Body of pancreas (tissue), 4 donors: ENCODE results near the gene SMG9. TPM values are rescaled to one million over a fixed set of nuclear protein-coding genes. Genes with fewer than 3 reads are reported as not detected.

Experiments used
- ATAC-seq: fragments of 150-250 bp; one replicate; pipeline ENCODE4 v1.9.1; 2016
- DNase-seq, 4 donors: peaks; one replicate each; pipeline ENCODE4 v3.0.0-alpha.2; 2019
- H3K27ac ChIP-seq, 4 donors: fragments of 200-600 bp; sonication (generic); 1 replicate in 3 of 4; 2 replicates in 1 of 4; pipeline versions ENCODE4 v1.5.1 to v1.6.1; 2016 to 2019; ENCODE audit warnings: mild to moderate bottlenecking in 1 of 4, mixed read lengths in 1 of 4, moderate library complexity in 1 of 4
- H3K27me3 ChIP-seq, 2 donors: fragments of 200-600 bp; sonication (generic); one replicate each; pipeline ENCODE4 v1.6.0; 2016; ENCODE audit warnings: mild to moderate bottlenecking in 1 of 2
- H3K36me3 ChIP-seq, 2 donors: fragments of 200-600 bp; sonication (generic); replicated peaks in 1 of 2; 2 replicates each; pipeline ENCODE4 v1.5.1; 2016; ENCODE audit warnings: low read depth in 2 of 2; ENCODE audit not compliant: insufficient read depth in 1 of 2
- H3K4me1 ChIP-seq: fragments of 200-600 bp; sonication (generic); one replicate; pipeline ENCODE4 v1.6.0; 2016
- H3K4me3 ChIP-seq, 2 donors: fragments of 200-600 bp; sonication (generic); 1 replicate in 1 of 2; 2 replicates in 1 of 2; pipeline ENCODE4 v1.5.1; 2016 to 2019
- H3K9me3 ChIP-seq, 3 donors: fragments of 200-600 bp; sonication (generic); 1 replicate in 2 of 3; 2 replicates in 1 of 3; pipeline ENCODE4 v1.5.1; 2016
- POLR2A ChIP-seq, 3 donors: fragments of 450-650 bp; IDR thresholded peaks; one replicate each; pipeline ENCODE4 v1.6.1; 2016; ENCODE audit warnings: antibody characterized with exemption in 3 of 3, mild to moderate bottlenecking in 2 of 3
- WGBS, 2 donors: methylation state at CpG; one replicate each; pipeline ENCODE4 v1.1.5; 2017; 5-methylcytosine and 5-hydroxymethylcytosine counted together
- intact Hi-C: fragments of 100-400 bp; cut with DNase I; formaldehyde crosslinking; loops from one replicate; pipeline ENCODE4 v1.15.1; 2023
- total RNA-seq, 2 donors: library from RNA; depleted of rRNA; stranded (reverse); fragments of >200 nt; gene quantifications; one replicate each; pipeline ENCODE4 v1.1.0, GENCODE V29; 2016
- TF ChIP-seq, protein P1 (sequence below), 7 experiments: fragments of 450-650 bp in 4 of 7; fragments of 200-600 bp in 3 of 7; sonication (generic) in 3 of 7; IDR thresholded peaks; one replicate each; pipeline ENCODE4 v1.5.1; 2016 to 2019; ENCODE audit warnings: antibody characterized with exemption in 7 of 7

The SMG9 gene
- total RNA-seq, 2 donors from 2014 or later: 8.3 to 52.1 TPM

DNA sequence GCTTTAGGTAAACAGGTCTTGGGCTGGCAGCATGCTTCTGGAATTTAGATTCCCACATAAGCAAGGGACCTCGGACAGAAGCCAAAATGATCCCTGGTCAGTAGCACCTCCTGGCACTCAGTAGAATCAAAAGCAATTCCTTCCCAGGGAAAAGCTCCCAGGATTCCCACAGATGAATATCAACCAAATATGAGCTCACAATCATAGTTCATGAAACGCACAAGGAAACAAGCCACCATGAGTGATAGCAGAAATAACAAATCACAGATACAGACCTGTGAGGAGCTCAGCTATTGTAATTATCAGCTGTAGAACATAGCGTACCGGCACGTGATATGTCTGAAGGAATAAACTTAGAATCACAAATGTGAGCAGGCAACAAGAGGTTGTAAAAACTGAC lies 63.0 kb downstream of the SMG9 start:
- WGBS, 2 donors: 78 to 83% methylated on average over 5 of the region's 5 CpGs
- no peak for DNase-seq
- TF ChIP-seq, protein P1, sequence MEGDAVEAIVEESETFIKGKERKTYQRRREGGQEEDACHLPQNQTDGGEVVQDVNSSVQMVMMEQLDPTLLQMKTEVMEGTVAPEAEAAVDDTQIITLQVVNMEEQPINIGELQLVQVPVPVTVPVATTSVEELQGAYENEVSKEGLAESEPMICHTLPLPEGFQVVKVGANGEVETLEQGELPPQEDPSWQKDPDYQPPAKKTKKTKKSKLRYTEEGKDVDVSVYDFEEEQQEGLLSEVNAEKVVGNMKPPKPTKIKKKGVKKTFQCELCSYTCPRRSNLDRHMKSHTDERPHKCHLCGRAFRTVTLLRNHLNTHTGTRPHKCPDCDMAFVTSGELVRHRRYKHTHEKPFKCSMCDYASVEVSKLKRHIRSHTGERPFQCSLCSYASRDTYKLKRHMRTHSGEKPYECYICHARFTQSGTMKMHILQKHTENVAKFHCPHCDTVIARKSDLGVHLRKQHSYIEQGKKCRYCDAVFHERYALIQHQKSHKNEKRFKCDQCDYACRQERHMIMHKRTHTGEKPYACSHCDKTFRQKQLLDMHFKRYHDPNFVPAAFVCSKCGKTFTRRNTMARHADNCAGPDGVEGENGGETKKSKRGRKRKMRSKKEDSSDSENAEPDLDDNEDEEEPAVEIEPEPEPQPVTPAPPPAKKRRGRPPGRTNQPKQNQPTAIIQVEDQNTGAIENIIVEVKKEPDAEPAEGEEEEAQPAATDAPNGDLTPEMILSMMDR (IDR thresholded peaks at IDR 0.05): no peak
- intact Hi-C loops: no loop called here
- H3K9me3 ChIP-seq: peaks cover 0 to 20% (median 0%) of the 10 kb centered on the region in 3 donors
- no peaks in the 10 kb centered on the region for H3K4me1 ChIP-seq
- H3K27ac ChIP-seq: no peak overlapping the region
- H3K4me3 ChIP-seq: no peak overlapping the region
- no peaks in the 10 kb centered on the region for H3K27me3 ChIP-seq
- no peaks in the 10 kb centered on the region for H3K36me3 ChIP-seq
- ATAC-seq: no peak

DNA sequence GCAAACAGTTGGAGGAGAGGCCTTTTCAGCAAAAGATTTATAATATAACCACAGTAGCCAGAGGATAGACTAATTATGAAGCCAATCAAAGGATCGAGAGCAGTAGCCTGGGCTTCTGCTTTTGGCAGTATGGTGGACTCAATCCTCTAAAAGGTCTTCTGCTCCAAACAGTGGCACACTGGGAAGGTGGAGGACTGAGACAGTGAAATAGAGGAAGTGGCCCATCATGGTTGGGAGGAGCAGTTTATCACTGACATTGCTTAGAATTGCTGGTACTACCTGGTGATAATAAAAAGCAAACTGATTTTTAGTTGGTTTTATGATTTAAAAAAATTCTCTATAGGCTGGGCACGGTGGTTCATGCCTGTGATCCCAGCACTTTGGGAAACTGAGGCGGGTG lies 63.9 kb downstream of the SMG9 start:
- Histone ChIP-seq H3K9me3 (peaks cover 0 to 20% (median 0%) of the 10 kb centered on the region in 3 donors), H3K4me3 (no peak overlapping the region), H3K4me1 (no peaks in the 10 kb centered on the region), H3K27me3 (no peaks in the 10 kb centered on the region), H3K36me3 (no peaks in the 10 kb centered on the region), H3K27ac (no peak overlapping the region)
- TF ChIP-seq POLR2A (IDR thresholded peaks at IDR 0.05): no peak
- TF ChIP-seq, protein P1 (IDR thresholded peaks at IDR 0.05): no peak
- ATAC-seq (no peak), DNase-seq (no peak)
- 70 to 73% methylated on average over 3 of the region's 3 CpGs for WGBS, 2 donors
- intact Hi-C loops: no loop called here

DNA sequence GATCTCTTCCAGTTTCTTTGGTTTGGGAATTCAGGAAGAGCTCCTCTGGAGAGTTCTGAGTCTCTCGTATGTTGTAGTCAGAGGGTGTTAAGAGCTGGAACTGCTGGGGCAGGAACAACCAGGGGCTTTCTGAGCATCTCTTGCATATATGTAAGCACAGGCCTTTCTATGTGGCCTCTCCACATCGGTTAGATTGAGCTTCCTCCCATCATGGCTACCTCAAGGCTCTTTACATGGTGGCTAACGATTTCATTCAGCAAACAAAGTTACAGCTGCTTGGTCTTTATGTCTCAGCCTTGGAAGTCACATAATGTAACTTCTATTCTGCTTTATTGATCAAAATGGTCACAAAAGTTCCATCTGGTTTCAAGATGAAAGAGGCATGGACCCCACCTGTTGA lies 64.3 kb downstream of the SMG9 start:
- DNase-seq (no peak), ATAC-seq (no peak)
- Histone ChIP-seq H3K27ac (no peak overlapping the region), H3K36me3 (no peaks in the 10 kb centered on the region), H3K4me1 (no peaks in the 10 kb centered on the region), H3K27me3 (no peaks in the 10 kb centered on the region), H3K4me3 (no peak overlapping the region), H3K9me3 (peaks cover 0 to 20% (median 0%) of the 10 kb centered on the region in 3 donors)
- intact Hi-C loops: no loop called here
- TF ChIP-seq, protein P1 (IDR thresholded peaks at IDR 0.05): no peak
- no peak for TF ChIP-seq POLR2A (IDR thresholded peaks at IDR 0.05)
- WGBS, 2 donors: 28 to 40% methylated on average over 3 of the region's 3 CpGs

DNA sequence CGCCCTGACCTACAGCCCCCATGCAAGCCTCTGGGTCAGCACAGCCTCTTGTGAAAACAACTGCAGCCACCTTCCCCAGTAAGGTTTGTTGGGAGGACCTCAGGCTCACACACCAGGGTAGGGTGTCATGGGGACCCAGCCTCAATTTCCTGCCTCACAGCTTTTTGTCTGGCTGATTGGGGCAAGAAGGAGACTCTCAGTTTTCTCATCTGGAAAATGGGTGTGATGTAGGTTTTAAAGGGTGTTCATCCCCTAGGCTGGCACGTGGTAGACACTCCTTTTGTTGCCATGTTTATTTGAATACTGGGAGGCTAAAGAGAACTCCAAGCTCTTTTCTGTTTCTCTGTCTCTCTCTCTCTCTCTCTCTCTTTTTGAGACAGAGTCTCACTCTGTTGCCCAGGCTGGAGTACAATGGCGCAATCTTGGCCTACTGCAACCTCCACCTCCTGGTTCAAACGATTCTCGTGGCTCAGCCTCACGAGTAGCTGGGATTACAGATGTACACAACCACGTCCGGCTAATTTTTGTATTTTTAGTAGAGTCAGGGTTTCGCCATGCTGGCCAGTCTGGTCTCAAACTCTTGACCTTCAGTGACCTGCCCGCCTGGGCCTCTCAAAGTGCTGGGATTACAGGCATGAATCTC lies 66.6 kb downstream of the SMG9 start:
- ATAC-seq: no peak
- DNase-seq: peak in 1 of 4 donors; percentile 40
- Histone ChIP-seq H3K27me3 (no peaks in the 10 kb centered on the region), H3K9me3 (peaks cover 0 to 20% (median 0%) of the 10 kb centered on the region in 3 donors), H3K27ac (no peak overlapping the region), H3K36me3 (no peaks in the 10 kb centered on the region), H3K4me1 (no peaks in the 10 kb centered on the region), H3K4me3 (no peak overlapping the region)
- 62 to 69% methylated on average over 10 of the region's 10 CpGs for WGBS, 2 donors
- TF ChIP-seq, protein P1 (IDR thresholded peaks at IDR 0.05): no peak
- TF ChIP-seq POLR2A (IDR thresholded peaks at IDR 0.05): no peak
- intact Hi-C loops: no loop called here

DNA sequence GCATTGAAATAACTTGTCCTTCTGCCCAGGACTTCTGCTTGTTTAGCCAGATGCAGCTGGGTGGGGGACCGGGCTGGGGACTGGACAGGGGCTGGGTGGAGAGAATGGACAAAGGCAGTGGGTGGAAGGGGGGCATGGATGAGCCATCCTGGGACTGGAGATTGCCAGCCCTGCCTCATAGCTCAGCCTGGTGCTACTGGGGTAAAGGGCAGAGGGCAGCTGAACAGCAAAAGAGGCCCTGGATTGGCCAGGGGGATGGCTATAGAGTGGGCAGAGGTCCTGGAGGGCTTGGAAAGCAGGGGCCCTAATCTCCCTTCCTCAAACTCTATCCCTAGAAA lies 67.1 kb downstream of the SMG9 start:
- Histone ChIP-seq H3K27ac (no peak overlapping the region), H3K4me1 (no peaks in the 10 kb centered on the region), H3K4me3 (no peak overlapping the region), H3K36me3 (no peaks in the 10 kb centered on the region), H3K27me3 (no peaks in the 10 kb centered on the region), H3K9me3 (peaks cover 0 to 20% (median 0%) of the 10 kb centered on the region in 3 donors)
- WGBS, 2 donors: 40 to 56% methylated on average over 1 of the region's 1 CpG
- TF ChIP-seq POLR2A (IDR thresholded peaks at IDR 0.05): no peak
- TF ChIP-seq, protein P1 (IDR thresholded peaks at IDR 0.05): no peak
- DNase-seq: no peak
- intact Hi-C loops: no loop called here
- ATAC-seq: no peak
